Upper lobe of right lung (tissue), 1 donor: ENCODE data around the gene FAM8A1. TPM values are rescaled to one million over a fixed set of nuclear protein-coding genes. Genes with fewer than 3 reads are reported as not detected.
"Not testable (repeated sequence)": the region's sequence is repeated elsewhere in the genome, so short reads cannot be mapped to it uniquely, and the experiment has no call there.

Experiments used
- ATAC-seq: fragments of 200-7000 bp; cut with Tn5 transposase; one replicate; pipeline ENCODE4 v1.9.1; 2020; ENCODE audit warnings: mild to moderate bottlenecking, moderate library complexity
- DNase-seq: peaks from one replicate; pipeline ENCODE4 v3.0.0-alpha.2; 2020
- H3K27ac ChIP-seq: fragments of 200-600 bp; one replicate; pipeline ENCODE4 v1.8.0; 2022
- H3K27me3 ChIP-seq: fragments of 200-600 bp; one replicate; pipeline ENCODE4 v1.8.0; 2022; ENCODE audit warnings: mild to moderate bottlenecking
- H3K36me3 ChIP-seq: fragments of 200-600 bp; one replicate; pipeline ENCODE4 v1.8.0; 2022
- H3K4me1 ChIP-seq: fragments of 200-600 bp; one replicate; pipeline ENCODE4 v1.8.0; 2022
- H3K4me3 ChIP-seq: fragments of 200-600 bp; one replicate; pipeline ENCODE4 v1.8.0; 2022; ENCODE audit warnings: mild to moderate bottlenecking
- H3K9me3 ChIP-seq: fragments of 200-600 bp; one replicate; pipeline ENCODE4 v1.8.0; 2022
- intact Hi-C: fragments of 100-400 bp; cut with DNase I; formaldehyde crosslinking; loops from one replicate; pipeline ENCODE4 v1.11.0; 2022
- total RNA-seq: library from RNA; stranded (reverse); fragmentation: NEBNext Ultra II Directional; extraction: Animal tissue kit (Norgen Biotek cat#: 25700); gene quantifications from one replicate; pipeline ENCODE4 v1.2.1, GENCODE V29; 2021
- TF ChIP-seq, protein P1 (sequence below): fragments of 200-600 bp; IDR thresholded peaks from one replicate; pipeline ENCODE4 v1.8.0; 2022; ENCODE audit warnings: antibody characterized with exemption
- donor health status: DM: no; HTN: yes; CAD: no; lungs with severe emphysema.

The FAM8A1 gene
- total RNA-seq, 1 donor from 2014 or later = 30.9 TPM

DNA sequence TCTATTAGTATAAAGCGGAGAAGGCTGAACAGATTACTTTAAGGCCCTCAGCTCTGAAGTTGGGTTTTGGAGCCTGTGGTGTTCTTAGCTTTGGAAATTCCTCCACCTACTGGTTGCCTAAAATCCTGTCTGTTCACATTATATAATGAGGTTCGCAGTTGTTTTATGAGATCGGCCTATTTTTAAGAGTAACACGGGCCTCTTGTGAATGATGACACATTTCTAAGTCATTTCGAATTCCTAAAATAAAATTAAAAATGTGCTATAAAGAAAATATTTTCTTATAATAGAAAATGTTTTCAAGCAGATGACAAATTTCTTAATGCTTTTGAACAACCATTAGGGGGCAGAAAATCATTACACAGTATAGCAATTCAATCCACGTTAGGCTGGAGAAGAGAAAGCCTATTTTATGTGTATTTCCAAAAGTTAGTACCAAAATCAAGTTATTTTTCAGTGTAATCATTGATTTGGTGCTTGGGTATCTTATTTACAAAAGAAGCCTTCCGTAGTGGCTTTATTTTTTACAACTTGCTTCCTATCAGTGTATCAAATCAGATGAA lies 15.8 kb upstream of the FAM8A1 start:
- ATAC-seq (peak; percentile 74), DNase-seq (no peak)
- peaks cover 7% of the 10 kb centered on the region for H3K4me1 ChIP-seq
- no peaks in the 10 kb centered on the region for H3K36me3 ChIP-seq
- H3K27me3 ChIP-seq = no peaks in the 10 kb centered on the region
- peak overlapping the region; percentile 70 for H3K27ac ChIP-seq
- TF ChIP-seq, protein P1, sequence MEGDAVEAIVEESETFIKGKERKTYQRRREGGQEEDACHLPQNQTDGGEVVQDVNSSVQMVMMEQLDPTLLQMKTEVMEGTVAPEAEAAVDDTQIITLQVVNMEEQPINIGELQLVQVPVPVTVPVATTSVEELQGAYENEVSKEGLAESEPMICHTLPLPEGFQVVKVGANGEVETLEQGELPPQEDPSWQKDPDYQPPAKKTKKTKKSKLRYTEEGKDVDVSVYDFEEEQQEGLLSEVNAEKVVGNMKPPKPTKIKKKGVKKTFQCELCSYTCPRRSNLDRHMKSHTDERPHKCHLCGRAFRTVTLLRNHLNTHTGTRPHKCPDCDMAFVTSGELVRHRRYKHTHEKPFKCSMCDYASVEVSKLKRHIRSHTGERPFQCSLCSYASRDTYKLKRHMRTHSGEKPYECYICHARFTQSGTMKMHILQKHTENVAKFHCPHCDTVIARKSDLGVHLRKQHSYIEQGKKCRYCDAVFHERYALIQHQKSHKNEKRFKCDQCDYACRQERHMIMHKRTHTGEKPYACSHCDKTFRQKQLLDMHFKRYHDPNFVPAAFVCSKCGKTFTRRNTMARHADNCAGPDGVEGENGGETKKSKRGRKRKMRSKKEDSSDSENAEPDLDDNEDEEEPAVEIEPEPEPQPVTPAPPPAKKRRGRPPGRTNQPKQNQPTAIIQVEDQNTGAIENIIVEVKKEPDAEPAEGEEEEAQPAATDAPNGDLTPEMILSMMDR = peak; percentile 78
- intact Hi-C loops = loop anchor here (5.0 kb wide), 1 partner anchor 427 kb away; no protein-coding TSS in a partner anchor
- peak overlapping the region; percentile 4 for H3K4me3 ChIP-seq
- no peaks in the 10 kb centered on the region for H3K9me3 ChIP-seq

- intact Hi-C loops = no loop called here
- H3K27ac ChIP-seq = no peak overlapping the region
- no peak overlapping the region for H3K4me3 ChIP-seq
- no peaks in the 10 kb centered on the region for H3K36me3 ChIP-seq
- DNase-seq (no peak), ATAC-seq (peak; percentile 84)
- H3K9me3 ChIP-seq = no peaks in the 10 kb centered on the region
- peaks cover 7% of the 10 kb centered on the region for H3K4me1 ChIP-seq
- TF ChIP-seq, protein P1 = peak; percentile 44
- no peaks in the 10 kb centered on the region for H3K27me3 ChIP-seq
Observed at GRCh38 chr6:17585766-17586490, 14.2 kb upstream of the FAM8A1 start.

- H3K4me1 ChIP-seq, intact Hi-C loops, DNase-seq: not testable (repeated sequence)
Observed at GRCh38 chr6:17586623-17587022, 13.5 kb upstream of the FAM8A1 start.

DNA sequence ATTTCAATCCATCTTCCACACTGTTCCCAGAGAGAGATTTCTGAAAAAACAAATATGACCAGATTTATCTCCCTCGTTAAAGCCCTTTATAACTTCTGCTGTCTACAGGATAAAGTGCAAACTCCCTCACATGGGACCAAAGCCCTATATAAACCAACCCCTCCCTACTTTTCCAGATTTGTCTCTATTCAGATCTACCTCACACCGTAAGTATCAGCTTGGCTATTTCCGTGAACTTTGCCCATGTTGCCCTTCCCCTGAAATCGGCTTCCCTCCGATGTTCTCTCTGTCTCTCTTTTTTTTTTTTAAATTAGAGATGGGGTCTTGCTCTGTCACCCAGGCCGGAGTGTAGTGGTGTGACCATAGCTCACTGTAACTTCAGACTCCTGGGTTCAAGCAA lies 12.1 kb upstream of the FAM8A1 start:
- no peaks in the 10 kb centered on the region for H3K36me3 ChIP-seq
- intact Hi-C loops = no loop called here
- H3K4me1 ChIP-seq = peaks cover 7% of the 10 kb centered on the region
- no peak overlapping the region for H3K4me3 ChIP-seq
- H3K27ac ChIP-seq = no peak overlapping the region
- H3K9me3 ChIP-seq = no peaks in the 10 kb centered on the region
- TF ChIP-seq, protein P1 = no peak
- ATAC-seq (no peak), DNase-seq (no peak)
- no peaks in the 10 kb centered on the region for H3K27me3 ChIP-seq

More at GRCh38 chr6:17586623-17587022, 13.5 kb upstream of the FAM8A1 start:
- not testable (repeated sequence) for ATAC-seq, H3K36me3 ChIP-seq, H3K27ac ChIP-seq, H3K27me3 ChIP-seq, H3K9me3 ChIP-seq, H3K4me3 ChIP-seq

GRCh38 chr6:17589406-17590096 lies 10.6 kb upstream of the FAM8A1 start:
- Histone ChIP-seq H3K27ac (no peak overlapping the region), H3K9me3 (no peaks in the 10 kb centered on the region), H3K36me3 (no peaks in the 10 kb centered on the region), H3K27me3 (no peaks in the 10 kb centered on the region), H3K4me1 (no peaks in the 10 kb centered on the region), H3K4me3 (no peak overlapping the region)
- TF ChIP-seq, protein P1 = no peak
- peak; percentile 79 for ATAC-seq
- no peak for DNase-seq
- intact Hi-C loops = no loop called here

GRCh38 chr6:17591287-17591686 lies 8.8 kb upstream of the FAM8A1 start:
- intact Hi-C loops = no loop called here
- TF ChIP-seq, protein P1 = no peak
- H3K36me3 ChIP-seq = no peaks in the 10 kb centered on the region
- no peaks in the 10 kb centered on the region for H3K4me1 ChIP-seq
- H3K27ac ChIP-seq = no peak overlapping the region
- no peaks in the 10 kb centered on the region for H3K27me3 ChIP-seq
- DNase-seq (no peak), ATAC-seq (peak; percentile 73)
- no peaks in the 10 kb centered on the region for H3K9me3 ChIP-seq
- H3K4me3 ChIP-seq = no peak overlapping the region
